GM23338 (cell line): Measurements from ENCODE around the gene ARID3A.

ENCODE experiments used
- EZH2 ChIP-seq: fragments of 200-600 bp; sonication (generic); IDR thresholded peaks from one replicate; pipeline ENCODE4 v1.8.0; 2017; ENCODE audit warnings: antibody characterized with exemption, mild to moderate bottlenecking, low read depth; ENCODE audit not compliant: unreplicated experiment
- POLR2AphosphoS5 ChIP-seq: IDR thresholded peaks from 2 replicates; pipeline ENCODE4 v1.6.1; 2016; ENCODE audit warnings: antibody characterized with exemption, low read depth
- STAT1 ChIP-seq: IDR thresholded peaks from one replicate; pipeline ENCODE4 v1.6.1; 2016; ENCODE audit warnings: antibody characterized with exemption; ENCODE audit not compliant: unreplicated experiment
- TF ChIP-seq, protein P1 (sequence below), 2 experiments: fragments of 200-600 bp in 1 of 2; sonication (generic) in 1 of 2; conservative IDR thresholded peaks; 2 replicates each; pipeline versions ENCODE4 v1.5.1 to v1.6.1; 2016 to 2017; ENCODE audit warnings: antibody characterized with exemption in 2 of 2, low read depth in 2 of 2, mild to moderate bottlenecking in 2 of 2, moderate library complexity in 1 of 2

DNA sequence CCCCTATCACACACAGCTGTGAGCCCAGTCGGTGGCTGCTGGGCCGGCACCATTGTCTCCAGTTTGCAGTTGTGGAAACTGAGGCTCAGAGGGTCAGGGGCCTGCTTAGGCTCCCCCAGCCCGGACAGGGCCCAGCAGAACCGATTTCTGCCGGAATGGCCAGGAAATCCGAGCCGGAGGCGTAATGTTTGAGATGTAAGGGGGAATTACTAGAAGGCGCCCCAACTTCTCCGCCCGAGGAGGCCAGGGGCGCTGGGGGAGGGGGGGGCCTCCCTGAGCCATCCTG lies 7.7 kb upstream of the ARID3A start:
- TF ChIP-seq, protein P1, sequence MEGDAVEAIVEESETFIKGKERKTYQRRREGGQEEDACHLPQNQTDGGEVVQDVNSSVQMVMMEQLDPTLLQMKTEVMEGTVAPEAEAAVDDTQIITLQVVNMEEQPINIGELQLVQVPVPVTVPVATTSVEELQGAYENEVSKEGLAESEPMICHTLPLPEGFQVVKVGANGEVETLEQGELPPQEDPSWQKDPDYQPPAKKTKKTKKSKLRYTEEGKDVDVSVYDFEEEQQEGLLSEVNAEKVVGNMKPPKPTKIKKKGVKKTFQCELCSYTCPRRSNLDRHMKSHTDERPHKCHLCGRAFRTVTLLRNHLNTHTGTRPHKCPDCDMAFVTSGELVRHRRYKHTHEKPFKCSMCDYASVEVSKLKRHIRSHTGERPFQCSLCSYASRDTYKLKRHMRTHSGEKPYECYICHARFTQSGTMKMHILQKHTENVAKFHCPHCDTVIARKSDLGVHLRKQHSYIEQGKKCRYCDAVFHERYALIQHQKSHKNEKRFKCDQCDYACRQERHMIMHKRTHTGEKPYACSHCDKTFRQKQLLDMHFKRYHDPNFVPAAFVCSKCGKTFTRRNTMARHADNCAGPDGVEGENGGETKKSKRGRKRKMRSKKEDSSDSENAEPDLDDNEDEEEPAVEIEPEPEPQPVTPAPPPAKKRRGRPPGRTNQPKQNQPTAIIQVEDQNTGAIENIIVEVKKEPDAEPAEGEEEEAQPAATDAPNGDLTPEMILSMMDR (conservative IDR thresholded peaks at IDR 0.05; ENCODE audit: low read depth in 2 of 2) = no peak
- TF ChIP-seq POLR2AphosphoS5 (no peak), EZH2 (peak; percentile 19), STAT1 (no peak)
